Astrocyte (in vitro differentiated cells and primary cell): ENCODE data around the gene ARMH3. TPM values are rescaled to one million over a fixed set of nuclear protein-coding genes. Genes with fewer than 3 reads are reported as not detected.

Experiments
- DNase-seq: peaks from one replicate; pipeline ENCODE4 v3.0.0-alpha.2; 2010; ENCODE audit warnings: low read depth
- FAIRE-seq: peaks from 2 replicates; lab custom pipeline; 2011; peaks lifted over from hg19 to GRCh38; lab: Jason Lieb, UNC
- H2AFZ ChIP-seq: 2 replicates; pipeline ENCODE4 v1.6.0; 2012; ENCODE audit warnings: low read depth, low read length, inconsistent platforms
- H3K27ac ChIP-seq: 2 replicates; pipeline ENCODE4 v1.5.1; 2011; ENCODE audit warnings: low read depth, low read length, inconsistent platforms
- H3K27me3 ChIP-seq: 2 replicates; pipeline ENCODE4 v1.6.0; 2011; ENCODE audit warnings: low read length, inconsistent platforms; ENCODE audit not compliant: insufficient read depth
- H3K36me3 ChIP-seq: 2 replicates; pipeline ENCODE4 v1.5.1; 2011; ENCODE audit warnings: low read length, inconsistent platforms; ENCODE audit not compliant: insufficient read depth
- H3K4me1 ChIP-seq: 2 replicates; pipeline ENCODE4 v1.5.1; 2011; ENCODE audit warnings: low read length, inconsistent platforms; ENCODE audit not compliant: insufficient read depth
- H3K4me2 ChIP-seq: 2 replicates; pipeline ENCODE4 v1.6.0; 2012; ENCODE audit warnings: low read length, inconsistent platforms
- H3K4me3 ChIP-seq: 2 replicates; pipeline ENCODE4 v1.5.1; 2011; ENCODE audit warnings: low read depth, mild to moderate bottlenecking, low read length, inconsistent platforms; ENCODE audit not compliant: insufficient read depth
- H3K79me2 ChIP-seq: 2 replicates; pipeline ENCODE4 v1.6.0; 2012; ENCODE audit warnings: mild to moderate bottlenecking, low read length, inconsistent platforms; ENCODE audit not compliant: insufficient read depth
- H3K9ac ChIP-seq: 2 replicates; pipeline ENCODE4 v1.6.0; 2012; ENCODE audit warnings: mild to moderate bottlenecking, low read length, inconsistent platforms
- H3K9me3 ChIP-seq: 2 replicates; pipeline ENCODE4 v1.5.1; 2012; ENCODE audit warnings: low read depth, mild to moderate bottlenecking, low read length, inconsistent platforms; ENCODE audit not compliant: insufficient read depth
- H4K20me1 ChIP-seq: 2 replicates; pipeline ENCODE4 v1.6.0; 2012; ENCODE audit warnings: low read length, inconsistent platforms; ENCODE audit not compliant: insufficient read depth
- H3K27ac Mint-ChIP-seq: one replicate; pipeline ENCODE4 v1.8.0; 2021; ENCODE audit warnings: mild to moderate bottlenecking, mixed read lengths; ENCODE audit not compliant: unreplicated experiment
- H3K27me3 Mint-ChIP-seq: one replicate; pipeline ENCODE4 v1.8.0; 2021; ENCODE audit warnings: low read depth, mixed read lengths; ENCODE audit not compliant: unreplicated experiment
- H3K36me3 Mint-ChIP-seq: one replicate; pipeline ENCODE4 v1.8.0; 2021; ENCODE audit warnings: low read depth, mixed read lengths; ENCODE audit not compliant: unreplicated experiment
- H3K4me1 Mint-ChIP-seq: one replicate; pipeline ENCODE4 v1.8.0; 2021; ENCODE audit warnings: low read depth, mixed read lengths; ENCODE audit not compliant: unreplicated experiment
- H3K4me3 Mint-ChIP-seq: one replicate; pipeline ENCODE4 v1.8.0; 2021; ENCODE audit warnings: mild to moderate bottlenecking, moderate library complexity, mixed read lengths; ENCODE audit not compliant: unreplicated experiment
- H3K9me3 Mint-ChIP-seq: one replicate; pipeline ENCODE4 v1.8.0; 2021; ENCODE audit warnings: mild to moderate bottlenecking, mixed read lengths; ENCODE audit not compliant: unreplicated experiment
- EZH2 ChIP-seq: IDR thresholded peaks from 2 replicates; pipeline ENCODE4 v1.6.1; 2012; ENCODE audit warnings: mild to moderate bottlenecking, low read length, inconsistent platforms; ENCODE audit not compliant: insufficient read depth
- total RNA-seq: library from RNA; stranded (reverse); gene quantifications from 2 replicates; pipeline ENCODE4 v1.2.1, GENCODE V29; 2021
- TF ChIP-seq, protein P1 (sequence below): IDR thresholded peaks from 2 replicates; pipeline ENCODE4 v1.5.1; 2011; ENCODE audit warnings: low read depth, mild to moderate bottlenecking, inconsistent platforms, low read length, moderate library complexity; ENCODE audit not compliant: insufficient read depth

ARMH3 gene
- total RNA-seq, 1 donor from 2014 or later, result 22.6 TPM

- no peak overlapping the region for H3K4me3 ChIP-seq
- H3K4me3 Mint-ChIP-seq, result no peak overlapping the region
- no peaks in the 10 kb centered on the region for H3K27me3 ChIP-seq
- H3K4me1 ChIP-seq, result no peaks in the 10 kb centered on the region
- H3K4me2 ChIP-seq, result no peak overlapping the region
- H3K4me1 Mint-ChIP-seq, result no peaks in the 10 kb centered on the region
- no peaks in the 10 kb centered on the region for H3K27me3 Mint-ChIP-seq
- peaks cover 83% of the 10 kb centered on the region for H4K20me1 ChIP-seq
- no peaks in the 10 kb centered on the region for H3K36me3 Mint-ChIP-seq
- no peak for TF ChIP-seq EZH2
- TF ChIP-seq, protein P1, sequence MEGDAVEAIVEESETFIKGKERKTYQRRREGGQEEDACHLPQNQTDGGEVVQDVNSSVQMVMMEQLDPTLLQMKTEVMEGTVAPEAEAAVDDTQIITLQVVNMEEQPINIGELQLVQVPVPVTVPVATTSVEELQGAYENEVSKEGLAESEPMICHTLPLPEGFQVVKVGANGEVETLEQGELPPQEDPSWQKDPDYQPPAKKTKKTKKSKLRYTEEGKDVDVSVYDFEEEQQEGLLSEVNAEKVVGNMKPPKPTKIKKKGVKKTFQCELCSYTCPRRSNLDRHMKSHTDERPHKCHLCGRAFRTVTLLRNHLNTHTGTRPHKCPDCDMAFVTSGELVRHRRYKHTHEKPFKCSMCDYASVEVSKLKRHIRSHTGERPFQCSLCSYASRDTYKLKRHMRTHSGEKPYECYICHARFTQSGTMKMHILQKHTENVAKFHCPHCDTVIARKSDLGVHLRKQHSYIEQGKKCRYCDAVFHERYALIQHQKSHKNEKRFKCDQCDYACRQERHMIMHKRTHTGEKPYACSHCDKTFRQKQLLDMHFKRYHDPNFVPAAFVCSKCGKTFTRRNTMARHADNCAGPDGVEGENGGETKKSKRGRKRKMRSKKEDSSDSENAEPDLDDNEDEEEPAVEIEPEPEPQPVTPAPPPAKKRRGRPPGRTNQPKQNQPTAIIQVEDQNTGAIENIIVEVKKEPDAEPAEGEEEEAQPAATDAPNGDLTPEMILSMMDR, result no peak
- no peak overlapping the region for H3K27ac Mint-ChIP-seq
- H3K9me3 ChIP-seq, result no peaks in the 10 kb centered on the region
- H2AFZ ChIP-seq, result no peak overlapping the region
- H3K36me3 ChIP-seq, result no peaks in the 10 kb centered on the region
- no peak overlapping the region for H3K9ac ChIP-seq
- FAIRE-seq, result no peak
- no peak overlapping the region for H3K27ac ChIP-seq
- peaks cover 55% of the 10 kb centered on the region for H3K79me2 ChIP-seq
- DNase-seq, result no peak
- H3K9me3 Mint-ChIP-seq, result no peaks in the 10 kb centered on the region
These were observed 9.9 kb downstream of the ARMH3 start for GRCh38 chr10:102046095-102046494.

- H3K79me2 ChIP-seq, result peaks cover 55% of the 10 kb centered on the region
- no peak for FAIRE-seq
These were observed 10.7 kb downstream of the ARMH3 start for GRCh38 chr10:102045292-102045691.

More at GRCh38 chr10:102045292-102045691, 10.7 kb downstream of the ARMH3 start:
- no peak overlapping the region for H3K9ac ChIP-seq
- Mint-ChIP-seq H3K36me3 (no peaks in the 10 kb centered on the region), H3K4me3 (no peak overlapping the region), H3K27ac (no peak overlapping the region), H3K9me3 (no peaks in the 10 kb centered on the region), H3K4me1 (no peaks in the 10 kb centered on the region), H3K27me3 (no peaks in the 10 kb centered on the region)
- no peaks in the 10 kb centered on the region for H3K36me3 ChIP-seq
- peaks cover 86% of the 10 kb centered on the region for H4K20me1 ChIP-seq
- H3K27ac ChIP-seq, result no peak overlapping the region
- no peak overlapping the region for H3K4me2 ChIP-seq
- no peak overlapping the region for H3K4me3 ChIP-seq
- TF ChIP-seq, protein P1, result no peak
- TF ChIP-seq EZH2, result no peak
- DNase-seq, result no peak
- no peaks in the 10 kb centered on the region for H3K27me3 ChIP-seq
- H3K9me3 ChIP-seq, result no peaks in the 10 kb centered on the region
- H3K4me1 ChIP-seq, result no peaks in the 10 kb centered on the region
- H2AFZ ChIP-seq, result no peak overlapping the region
